Duodenal mucosa (tissue), 2 donors: ENCODE measurements around the gene MCUB.

Experiments
- H3K27ac ChIP-seq: one replicate; pipeline ENCODE4 v1.7.0; 2013; ENCODE audit warnings: low read depth, low read length
- H3K27me3 ChIP-seq, 2 donors: one replicate each; pipeline ENCODE4 v1.7.0; 2013; ENCODE audit warnings: low read length in 2 of 2, control low read depth in 1 of 2; ENCODE audit not compliant: insufficient read depth in 2 of 2, control insufficient read depth in 1 of 2
- H3K36me3 ChIP-seq, 2 donors: one replicate each; pipeline ENCODE4 v1.7.0; 2013; ENCODE audit warnings: low read length in 2 of 2, control low read depth in 1 of 2; ENCODE audit not compliant: insufficient read depth in 2 of 2, control insufficient read depth in 1 of 2
- H3K4me1 ChIP-seq, 2 donors: one replicate each; pipeline ENCODE4 v1.7.0; 2013; ENCODE audit warnings: low read length in 2 of 2, control low read depth in 1 of 2; ENCODE audit not compliant: insufficient read depth in 2 of 2, control insufficient read depth in 1 of 2
- H3K4me3 ChIP-seq, 2 donors: one replicate each; pipeline ENCODE4 v1.7.0; 2013; ENCODE audit warnings: low read length in 2 of 2, low read depth in 1 of 2
- H3K9ac ChIP-seq, 2 donors: one replicate each; pipeline ENCODE4 v1.7.0; 2013; ENCODE audit warnings: low read length in 2 of 2, low read depth in 1 of 2
- H3K9me3 ChIP-seq, 2 donors: one replicate each; pipeline ENCODE4 v1.7.0; 2013; ENCODE audit warnings: low read length in 2 of 2, control low read depth in 1 of 2; ENCODE audit not compliant: control insufficient read depth in 1 of 2

Gene MCUB

GRCh38 chr4:109699553-109700225 lies 139.6 kb downstream of the MCUB start:
- H3K4me1 ChIP-seq, result peaks cover 36 to 50% of the 10 kb centered on the region in 2 donors
- peak overlapping the region; percentile 3 to 18 for H3K9ac ChIP-seq
- no peaks in the 10 kb centered on the region for H3K27me3 ChIP-seq
- no peaks in the 10 kb centered on the region for H3K9me3 ChIP-seq
- H3K27ac ChIP-seq, result no peak overlapping the region
- peak overlapping the region; percentile 16 to 40 for H3K4me3 ChIP-seq
- peaks cover 3 to 22% of the 10 kb centered on the region in 2 donors for H3K36me3 ChIP-seq

GRCh38 chr4:109701566-109702410 lies 141.7 kb downstream of the MCUB start:
- Histone ChIP-seq H3K27ac (no peak overlapping the region), H3K9ac (peak overlapping the region; percentile 82 to 90), H3K27me3 (no peaks in the 10 kb centered on the region), H3K36me3 (peaks cover 0 to 8% of the 10 kb centered on the region in 2 donors), H3K4me1 (peaks cover 40 to 50% of the 10 kb centered on the region in 2 donors), H3K4me3 (peak overlapping the region; percentile 84 to 87), H3K9me3 (no peaks in the 10 kb centered on the region)

- no peaks in the 10 kb centered on the region for H3K27me3 ChIP-seq
- H3K36me3 ChIP-seq, result peaks cover 1% of the 10 kb centered on the region in 2 donors
- H3K4me1 ChIP-seq, result peaks cover 40 to 41% of the 10 kb centered on the region in 2 donors
- H3K27ac ChIP-seq, result peak within 1 kb of the TSS; percentile 84
- no peaks in the 10 kb centered on the region for H3K9me3 ChIP-seq
- peak within 1 kb of the TSS; percentile 84 to 87 for H3K4me3 ChIP-seq
- H3K9ac ChIP-seq, result peak within 1 kb of the TSS; percentile 82 to 90
These were observed 143.1 kb downstream of the MCUB start, which contains the start of gene CASP6 for GRCh38 chr4:109702950-109703663. CASP6 (minus strand) TSS chr4:109703445; CDS start chr4:109703395, 50 bp downstream.

GRCh38 chr4:109703664-109704361 lies 143.8 kb downstream of the MCUB start:
- H3K9ac ChIP-seq, result peak overlapping the region; percentile 71 to 82
- H3K27ac ChIP-seq, result peak overlapping the region; percentile 84
- peaks cover 5 to 6% of the 10 kb centered on the region in 2 donors for H3K36me3 ChIP-seq
- H3K4me1 ChIP-seq, result peaks cover 34% of the 10 kb centered on the region in 2 donors
- no peaks in the 10 kb centered on the region for H3K27me3 ChIP-seq
- peak overlapping the region; percentile 84 to 87 for H3K4me3 ChIP-seq
- no peaks in the 10 kb centered on the region for H3K9me3 ChIP-seq

- no peaks in the 10 kb centered on the region for H3K9me3 ChIP-seq
- peaks cover 4 to 9% of the 10 kb centered on the region in 2 donors for H3K4me1 ChIP-seq
- no peak overlapping the region for H3K4me3 ChIP-seq
- H3K27me3 ChIP-seq, result no peaks in the 10 kb centered on the region
- H3K9ac ChIP-seq, result no peak overlapping the region
- no peak overlapping the region for H3K27ac ChIP-seq
- H3K36me3 ChIP-seq, result peaks cover 13 to 20% of the 10 kb centered on the region in 2 donors
These were observed 148.4 kb downstream of the MCUB start for GRCh38 chr4:109708435-109708834.

- Histone ChIP-seq H3K4me3 (no peak overlapping the region), H3K36me3 (peaks cover 15 to 23% of the 10 kb centered on the region in 2 donors), H3K9me3 (no peaks in the 10 kb centered on the region), H3K4me1 (peaks cover 4 to 9% of the 10 kb centered on the region in 2 donors), H3K9ac (no peak overlapping the region), H3K27me3 (no peaks in the 10 kb centered on the region), H3K27ac (no peak overlapping the region)
These were observed 148.9 kb downstream of the MCUB start for GRCh38 chr4:109708990-109709389.

GRCh38 chr4:109713500-109713899 lies 153.5 kb downstream of the MCUB start:
- H3K27me3 ChIP-seq, result no peaks in the 10 kb centered on the region
- H3K27ac ChIP-seq, result no peak overlapping the region
- H3K9me3 ChIP-seq, result no peaks in the 10 kb centered on the region
- H3K4me3 ChIP-seq, result no peak overlapping the region
- peaks cover 29 to 36% of the 10 kb centered on the region in 2 donors for H3K36me3 ChIP-seq
- no peak overlapping the region for H3K9ac ChIP-seq
- H3K4me1 ChIP-seq, result no peaks in the 10 kb centered on the region

- Histone ChIP-seq H3K9me3 (no peaks in the 10 kb centered on the region), H3K27me3 (no peaks in the 10 kb centered on the region), H3K4me3 (no peak overlapping the region), H3K27ac (no peak overlapping the region), H3K4me1 (no peaks in the 10 kb centered on the region), H3K9ac (no peak overlapping the region), H3K36me3 (peaks cover 18 to 20% of the 10 kb centered on the region in 2 donors)
These were observed 158.7 kb downstream of the MCUB start for GRCh38 chr4:109718759-109719158.

- no peak overlapping the region for H3K9ac ChIP-seq
- H3K27me3 ChIP-seq, result no peaks in the 10 kb centered on the region
- no peaks in the 10 kb centered on the region for H3K9me3 ChIP-seq
- H3K4me1 ChIP-seq, result no peaks in the 10 kb centered on the region
- no peak overlapping the region for H3K27ac ChIP-seq
- H3K36me3 ChIP-seq, result peaks cover 13 to 18% of the 10 kb centered on the region in 2 donors
- H3K4me3 ChIP-seq, result no peak overlapping the region
These were observed 159.6 kb downstream of the MCUB start for GRCh38 chr4:109719604-109720003.
